Activated CD4-positive, alpha-beta T cell treated with anti-CD3 and anti-CD28 coated beads, Interleukin-2, amount 10 ng/mL, durations not matched to agents 7 days and 5 days (primary cell): ENCODE measurements around the gene TUBA3E. TPM values are rescaled to one million over a fixed set of nuclear protein-coding genes. Genes with fewer than 3 reads are reported as not detected.
"Not testable (repeated sequence)": the region's sequence is repeated elsewhere in the genome, so short reads cannot be mapped to it uniquely, and the experiment has no call there.

Source experiments
- CTCF ChIA-PET: fragments of 350-600 bp; sonication (Branson Sonifier 250); formaldehyde crosslinking; loops from one replicate; lab custom pipeline; 2021; ENCODE audit warnings: antibody characterized with exemption; lab: Charles Lee
- POLR2A ChIA-PET: fragments of 350-600 bp; sonication (Branson Sonifier 250); formaldehyde crosslinking; loops from one replicate; lab custom pipeline; 2021; ENCODE audit warnings: antibody characterized with exemption; lab: Charles Lee
- DNase-seq: peaks from one replicate; pipeline ENCODE4 v3.0.0-alpha.2; 2020
- H3K27ac Mint-ChIP-seq: one replicate; pipeline ENCODE4 v1.8.0; 2021; ENCODE audit warnings: mild to moderate bottlenecking, moderate library complexity, mixed read lengths
- H3K27me3 Mint-ChIP-seq: one replicate; pipeline ENCODE4 v1.8.0; 2021; ENCODE audit warnings: mixed read lengths
- H3K36me3 Mint-ChIP-seq: one replicate; pipeline ENCODE4 v1.8.0; 2021; ENCODE audit warnings: low read depth, mixed read lengths
- H3K4me1 Mint-ChIP-seq: one replicate; pipeline ENCODE4 v1.8.0; 2021; ENCODE audit warnings: mixed read lengths
- H3K4me3 Mint-ChIP-seq: one replicate; pipeline ENCODE4 v1.8.0; 2021; ENCODE audit warnings: mild to moderate bottlenecking, moderate library complexity, mixed read lengths
- H3K9me3 Mint-ChIP-seq: one replicate; pipeline ENCODE4 v1.8.0; 2021; ENCODE audit warnings: mixed read lengths
- total RNA-seq, 2 experiments: library from RNA; stranded (reverse); gene quantifications; one replicate each; pipeline ENCODE4 v1.2.3, GENCODE V29; 2021

The TUBA3E gene
- total RNA-seq, 2 experiments from 2014 or later, result not detected

DNA sequence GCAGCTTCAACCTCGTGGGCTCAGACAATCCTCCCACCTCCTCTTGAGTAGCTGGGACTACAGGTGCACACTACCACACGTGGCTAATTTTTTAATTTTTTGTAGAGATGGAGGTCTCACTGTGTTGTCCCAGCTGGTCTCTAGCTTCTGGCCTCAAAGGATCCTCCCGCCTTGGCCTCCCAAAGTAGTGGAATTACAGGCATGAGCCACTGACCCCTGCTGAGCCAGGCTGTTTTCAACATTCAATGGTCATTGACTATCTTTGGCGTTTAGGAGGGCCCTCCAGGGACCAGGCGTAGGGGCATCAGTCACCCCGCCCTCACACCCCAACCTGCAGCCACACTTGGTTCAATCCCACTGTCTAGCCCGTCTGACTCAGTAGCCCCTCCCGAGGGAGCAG lies 11.0 kb downstream of the TUBA3E start:
- ChIA-PET CTCF (interaction anchor here (1.3 kb wide), 1 partner anchor 145 kb away, joined by 4 read pairs; no protein-coding TSS in a partner anchor), POLR2A (no interaction called here)
- no peaks in the 10 kb centered on the region for H3K27me3 Mint-ChIP-seq
- H3K27ac Mint-ChIP-seq, result peak overlapping the region; percentile 19
- no peaks in the 10 kb centered on the region for H3K9me3 Mint-ChIP-seq
- H3K4me1 Mint-ChIP-seq, result peaks cover 18% of the 10 kb centered on the region
- no peak overlapping the region for H3K4me3 Mint-ChIP-seq
- H3K36me3 Mint-ChIP-seq, result peaks cover 10% of the 10 kb centered on the region
- DNase-seq, result no peak

DNA sequence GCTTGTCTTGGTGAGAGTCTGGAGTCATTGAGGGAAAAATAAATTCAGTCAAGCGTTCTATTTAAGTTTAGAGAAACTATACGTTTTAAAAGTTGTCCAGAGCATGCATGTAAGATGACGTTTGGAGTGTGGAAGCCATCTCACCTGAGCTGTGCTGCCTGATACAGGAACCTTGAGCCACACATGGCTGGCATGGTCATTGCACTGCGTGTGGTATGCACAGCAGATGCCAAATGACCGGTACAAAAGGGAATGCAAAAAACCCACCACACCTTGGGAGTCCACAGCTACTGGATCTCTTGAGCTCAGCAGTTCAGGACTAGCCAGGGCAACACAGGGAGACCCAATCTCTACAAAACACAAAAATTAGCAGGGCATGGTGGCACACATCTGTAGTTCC lies 11.8 kb downstream of the TUBA3E start:
- CTCF ChIA-PET, result no interaction called here
- POLR2A ChIA-PET, result no interaction called here
- Mint-ChIP-seq H3K9me3 (no peaks in the 10 kb centered on the region), H3K4me3 (no peak overlapping the region), H3K27me3 (no peaks in the 10 kb centered on the region), H3K27ac (no peak overlapping the region), H3K36me3 (peaks cover 8% of the 10 kb centered on the region), H3K4me1 (peaks cover 17% of the 10 kb centered on the region)
- DNase-seq, result no peak

DNA sequence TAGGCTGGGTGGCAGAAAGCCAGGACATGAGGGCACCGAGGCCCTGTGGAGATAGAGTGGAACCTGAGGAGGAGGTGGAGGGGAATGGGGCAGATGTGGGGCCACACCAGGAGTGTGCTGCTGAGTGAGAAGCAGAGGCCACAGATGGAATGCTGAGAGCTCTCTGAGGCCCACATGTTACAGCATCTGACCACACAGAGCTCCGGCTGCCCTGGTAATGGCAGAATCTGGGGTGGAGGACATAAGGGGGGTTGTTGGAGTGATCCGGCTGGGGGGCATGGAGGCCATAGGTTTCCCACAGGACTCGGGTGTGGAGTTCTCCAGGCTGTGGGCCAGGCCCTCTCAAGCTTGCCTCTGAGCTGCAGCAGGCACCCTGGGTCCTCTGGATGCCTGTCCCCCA lies 12.3 kb downstream of the TUBA3E start:
- Mint-ChIP-seq H3K4me1 (peaks cover 16% of the 10 kb centered on the region), H3K9me3 (no peaks in the 10 kb centered on the region), H3K36me3 (peaks cover 8% of the 10 kb centered on the region), H3K4me3 (no peak overlapping the region), H3K27me3 (no peaks in the 10 kb centered on the region), H3K27ac (peak overlapping the region; percentile 54)
- POLR2A ChIA-PET, result no interaction called here
- DNase-seq, result no peak
- CTCF ChIA-PET, result no interaction called here

DNA sequence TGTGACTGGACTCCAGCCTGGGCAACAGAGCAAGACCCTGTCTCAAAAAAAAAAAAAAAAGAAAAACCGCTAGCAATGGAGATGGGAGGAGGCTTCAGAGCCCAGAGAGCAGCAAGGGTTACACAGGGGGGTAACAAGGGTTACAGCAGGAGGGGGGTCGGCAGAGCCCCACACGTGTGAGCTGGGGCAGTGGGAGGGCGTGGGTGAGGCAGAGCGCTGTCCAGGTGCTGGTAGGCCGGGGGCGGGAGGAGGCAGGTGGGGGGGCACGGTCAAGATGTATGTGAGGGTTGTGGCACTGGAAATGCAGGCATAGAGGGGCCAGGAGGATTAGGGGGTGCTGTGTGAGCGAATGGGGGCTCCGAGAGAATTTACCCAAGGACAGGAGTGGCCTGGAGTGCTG lies 12.8 kb downstream of the TUBA3E start:
- ChIA-PET CTCF (interaction anchor here (0.6 kb wide), 1 partner anchor 32 kb away, joined by 3 read pairs; no protein-coding TSS in a partner anchor), POLR2A (no interaction called here)
- Mint-ChIP-seq H3K36me3 (peaks cover 10% of the 10 kb centered on the region), H3K4me1 (peaks cover 16% of the 10 kb centered on the region), H3K27me3 (no peaks in the 10 kb centered on the region), H3K27ac (peak overlapping the region; percentile 80), H3K4me3 (no peak overlapping the region), H3K9me3 (no peaks in the 10 kb centered on the region)
- DNase-seq, result no peak

DNA sequence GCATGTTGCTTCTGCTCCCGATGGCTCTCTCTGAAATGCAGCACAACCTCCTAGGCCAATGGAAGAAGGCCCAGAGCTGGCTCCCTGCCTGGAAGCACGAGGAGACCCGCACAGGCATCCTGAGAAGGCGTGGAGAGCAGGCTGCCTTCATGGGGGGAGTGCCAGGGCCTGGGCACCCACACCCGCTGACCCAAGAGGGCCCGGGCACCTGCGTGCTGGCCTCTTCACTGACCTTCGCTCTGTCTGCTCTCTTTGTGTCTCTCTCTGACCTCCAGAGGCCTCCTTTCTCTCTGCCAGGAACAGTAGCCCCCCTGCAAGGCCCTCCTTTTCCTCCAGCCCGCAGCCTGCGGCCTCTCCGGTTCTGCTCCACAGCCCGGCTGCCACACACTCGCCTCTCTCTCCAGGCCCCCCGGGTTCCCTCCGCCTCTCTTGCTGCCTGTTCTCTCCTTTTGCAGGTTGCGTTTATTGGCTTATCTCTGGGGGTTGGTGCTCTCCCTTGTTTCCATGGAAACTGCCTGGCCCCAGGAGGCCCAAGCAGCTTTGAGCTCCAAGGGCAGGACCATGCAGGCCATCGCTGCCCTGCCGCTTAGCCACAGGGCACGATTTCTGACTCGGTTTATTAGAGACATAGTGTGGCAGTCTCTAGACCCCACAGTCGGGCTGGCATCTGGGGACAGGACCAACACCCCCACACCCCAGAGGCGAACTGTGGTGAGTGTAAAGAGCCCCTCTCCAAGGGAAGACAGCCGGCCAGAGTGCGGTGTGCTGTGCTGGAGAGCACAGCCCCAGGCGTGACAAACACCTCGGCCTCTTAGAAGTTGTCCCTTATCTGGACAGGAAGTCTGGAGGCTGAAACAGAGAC lies 14.5 kb downstream of the TUBA3E start:
- ChIA-PET CTCF (interaction anchor here (1.5 kb wide), 1 partner anchor 148 kb away, joined by 4 read pairs; no protein-coding TSS in a partner anchor), POLR2A (no interaction called here)

DNA sequence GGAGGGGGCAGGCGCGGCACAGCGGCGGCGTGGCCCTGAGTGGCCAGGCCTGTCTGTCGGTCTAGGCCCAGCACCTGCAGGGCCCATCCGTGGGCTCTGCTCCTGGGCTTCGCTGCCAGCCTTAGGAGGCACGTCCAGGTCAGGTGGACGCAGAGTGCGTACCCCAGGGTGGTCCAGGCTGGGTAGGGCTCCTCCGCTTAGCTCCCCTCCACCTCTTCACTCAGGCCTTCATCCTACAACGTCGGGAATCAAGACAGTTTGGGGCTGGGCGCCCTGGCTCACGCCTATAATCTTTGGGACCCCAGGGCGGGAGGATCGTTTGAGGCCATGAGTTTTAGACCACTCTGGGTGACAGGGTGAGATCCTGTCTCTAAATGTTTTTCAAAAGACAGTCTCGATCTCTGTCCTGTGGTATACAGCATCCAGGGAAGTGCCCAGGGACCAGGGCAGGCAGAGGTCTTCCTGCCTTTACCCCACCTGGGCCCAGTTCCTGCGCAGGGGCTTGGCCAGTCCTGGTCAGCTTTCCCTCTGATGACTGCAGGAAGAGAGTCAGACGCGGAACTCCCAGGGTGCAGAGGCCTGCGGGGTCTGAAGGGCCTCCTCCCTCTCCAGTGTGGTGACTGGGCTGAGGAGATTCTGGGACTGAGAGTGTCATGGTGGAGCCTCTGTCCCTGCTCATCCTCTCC lies 15.3 kb downstream of the TUBA3E start:
- H3K9me3 Mint-ChIP-seq, POLR2A ChIA-PET, H3K27me3 Mint-ChIP-seq: not testable (repeated sequence)
- Mint-ChIP-seq H3K27ac (peak overlapping the region; percentile 87), H3K4me1 (peaks cover 24% of the 10 kb centered on the region), H3K36me3 (peaks cover 10% of the 10 kb centered on the region), H3K4me3 (peak overlapping the region; percentile 75)
- CTCF ChIA-PET, result interaction anchor here (0.6 to 2.4 kb wide), 4 partner anchors 14 to 160 kb away, joined by 3 to 27 read pairs (median 7); partner anchors contain the start of gene IMP4
- DNase-seq, result peak; percentile 12

More for the DNA sequence above, 14.5 kb downstream of the TUBA3E start:
- no peak for DNase-seq
- peaks cover 20% of the 10 kb centered on the region for H3K4me1 Mint-ChIP-seq
- peak overlapping the region; percentile 75 for H3K4me3 Mint-ChIP-seq
- peaks cover 10% of the 10 kb centered on the region for H3K36me3 Mint-ChIP-seq
- no peaks in the 10 kb centered on the region for H3K27me3 Mint-ChIP-seq
- H3K27ac Mint-ChIP-seq, result peak overlapping the region; percentile 87
- no peaks in the 10 kb centered on the region for H3K9me3 Mint-ChIP-seq

DNA sequence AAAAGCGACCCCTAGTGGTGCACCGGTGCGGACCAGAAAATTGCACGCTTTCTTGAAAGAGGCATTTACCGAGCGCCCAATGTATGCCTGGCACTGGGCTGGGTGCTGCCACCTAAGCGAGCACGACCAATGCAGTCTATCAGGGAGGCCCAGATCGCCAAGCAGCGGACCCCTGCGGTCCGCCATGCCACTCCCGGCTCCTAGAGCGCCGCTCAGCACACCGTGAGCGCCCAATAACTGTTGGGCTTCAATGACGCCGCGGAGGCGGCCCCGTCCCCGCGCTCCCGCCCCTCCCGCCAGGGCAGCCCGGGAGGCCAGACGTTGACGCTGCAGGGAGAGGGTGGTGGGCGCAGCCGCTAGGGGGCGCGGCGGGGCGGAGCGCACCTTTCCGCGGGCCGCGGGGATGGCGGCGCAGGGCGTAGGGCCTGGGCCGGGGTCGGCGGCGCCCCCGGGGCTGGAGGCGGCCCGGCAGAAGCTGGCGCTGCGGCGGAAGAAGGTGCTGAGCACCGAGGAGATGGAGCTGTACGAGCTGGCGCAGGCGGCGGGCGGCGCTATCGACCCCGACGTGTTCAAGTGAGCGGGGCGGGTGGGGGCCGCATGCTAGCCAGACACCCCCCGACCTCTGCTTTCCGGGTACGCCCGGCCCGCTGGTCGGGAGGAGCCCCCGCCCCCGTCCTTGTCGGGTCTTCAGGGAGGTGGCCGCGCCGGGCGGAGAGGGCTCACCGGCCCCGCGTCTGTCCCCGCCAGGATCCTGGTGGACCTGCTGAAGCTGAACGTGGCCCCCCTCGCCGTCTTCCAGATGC lies 16.2 kb downstream of the TUBA3E start, which contains the start of gene MZT2B:
Gene MZT2B (plus strand): TSS at position 383 of the 803 bp plus-strand sequence. CDS start 21 bp downstream, at position 404.
- peak; percentile 91 for DNase-seq
- peaks cover 28% of the 10 kb centered on the region for H3K4me1 Mint-ChIP-seq
- H3K9me3 Mint-ChIP-seq, H3K27me3 Mint-ChIP-seq: not testable (repeated sequence)
- ChIA-PET CTCF (interaction anchor here (0.6 to 2.4 kb wide), 7 partner anchors 13 to 195 kb away, joined by 3 to 27 read pairs (median 3); partner anchors contain the start of gene IMP4), POLR2A (interaction anchor here (0.8 kb wide), 1 partner anchor 195 kb away, joined by 3 read pairs; no protein-coding TSS in a partner anchor)
- peak within 1 kb of the TSS; percentile 99 for H3K27ac Mint-ChIP-seq
- H3K4me3 Mint-ChIP-seq, result peak within 1 kb of the TSS; percentile 91
- peaks cover 10% of the 10 kb centered on the region for H3K36me3 Mint-ChIP-seq

DNA sequence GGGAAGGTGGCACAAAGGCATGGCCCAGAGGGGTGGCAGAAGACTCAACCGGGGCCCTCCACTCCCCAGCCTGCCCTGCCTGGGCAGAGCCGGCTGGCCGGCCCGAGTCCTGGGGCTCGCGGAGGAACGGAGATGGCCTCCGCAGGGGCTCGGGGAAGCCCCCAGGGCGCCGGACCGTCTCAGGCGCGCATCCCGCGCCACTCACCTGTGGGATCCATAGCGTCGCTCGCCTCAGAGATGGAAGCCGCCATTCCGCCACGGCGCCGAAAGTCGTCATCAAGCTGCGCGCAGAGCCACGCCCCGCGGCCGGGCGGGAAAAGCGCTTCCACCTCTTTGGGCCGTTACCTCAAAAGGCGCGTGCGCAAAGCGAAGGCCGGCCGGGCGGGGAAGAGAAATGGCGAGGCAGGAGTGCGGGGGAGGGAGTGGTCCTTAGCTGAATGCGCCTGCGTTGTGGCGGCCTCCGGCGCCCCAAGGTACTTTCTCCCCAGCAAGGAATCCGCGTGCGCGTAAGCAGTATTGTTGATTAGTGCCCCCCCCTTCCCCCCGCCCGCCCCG lies 16.8 kb downstream of the TUBA3E start, which contains the start of gene SMPD4:
Gene SMPD4 (minus strand): TSS at position 278 of the 555 bp plus-strand sequence. CDS start 5,010 bp downstream, outside the sequence.
- Mint-ChIP-seq H3K27ac (peak within 1 kb of the TSS; percentile 99), H3K4me1 (peaks cover 28% of the 10 kb centered on the region), H3K4me3 (peak within 1 kb of the TSS; percentile 91), H3K36me3 (peaks cover 9% of the 10 kb centered on the region), H3K9me3 (no peaks in the 10 kb centered on the region), H3K27me3 (no peaks in the 10 kb centered on the region)
- ChIA-PET CTCF (interaction anchor here (0.7 to 2.4 kb wide), 7 partner anchors 12 to 196 kb away, joined by 3 to 27 read pairs (median 3); partner anchors contain the start of gene IMP4), POLR2A (interaction anchor here (0.8 kb wide), 1 partner anchor 195 kb away, joined by 3 read pairs; no protein-coding TSS in a partner anchor)
- DNase-seq, result peak; percentile 96

DNA sequence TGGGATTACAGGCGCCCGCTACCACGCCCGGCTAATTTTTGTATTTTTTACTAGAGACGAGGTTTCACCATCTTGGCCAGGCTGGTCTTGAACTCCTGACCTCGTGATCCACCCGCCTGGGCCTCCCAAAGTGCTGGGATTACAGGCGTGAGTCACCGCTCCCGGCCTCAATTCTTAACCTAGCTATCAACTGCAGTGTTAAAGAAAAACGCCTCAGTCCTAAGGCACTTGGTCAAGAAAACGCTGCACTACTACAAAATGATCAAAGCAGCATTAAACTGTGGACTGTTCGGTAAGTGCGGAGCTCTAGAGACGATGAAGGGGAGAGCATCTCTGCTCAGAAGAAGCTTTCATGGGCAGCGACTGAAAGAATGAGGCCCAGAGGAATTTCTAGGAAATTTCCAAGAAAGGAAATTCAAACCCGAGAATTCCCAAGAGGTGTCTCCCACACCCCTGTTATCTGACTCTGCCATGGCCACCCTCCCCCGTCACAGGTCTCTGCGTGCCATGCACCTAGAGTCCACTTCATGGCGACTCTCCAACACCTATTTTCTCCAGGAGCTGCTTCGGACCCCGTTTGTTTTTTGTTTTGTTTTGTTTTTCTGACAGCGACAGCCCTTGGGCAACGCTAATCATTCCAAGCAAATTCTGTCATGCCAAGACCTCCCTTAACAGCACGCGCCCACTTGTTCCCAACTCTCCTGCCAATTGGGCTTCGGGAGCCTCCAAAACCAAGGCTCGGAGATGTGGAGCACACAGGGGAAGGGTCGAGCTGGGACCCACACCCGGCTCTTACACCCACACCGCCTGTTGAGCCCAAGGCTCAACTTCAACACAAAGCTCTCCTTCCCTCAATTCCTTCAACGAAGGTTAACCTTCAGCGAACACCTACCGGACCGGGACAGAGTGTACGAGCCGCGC lies 17.6 kb downstream of the TUBA3E start:
- peaks cover 28% of the 10 kb centered on the region for H3K4me1 Mint-ChIP-seq
- peak overlapping the region; percentile 99 for H3K27ac Mint-ChIP-seq
- CTCF ChIA-PET, result interaction anchor here (0.7 to 2.4 kb wide), 7 partner anchors 11 to 196 kb away, joined by 3 to 27 read pairs (median 3); partner anchors contain the start of gene IMP4
- DNase-seq, POLR2A ChIA-PET, H3K9me3 Mint-ChIP-seq, H3K27me3 Mint-ChIP-seq: not testable (repeated sequence)
- peaks cover 12% of the 10 kb centered on the region for H3K36me3 Mint-ChIP-seq
- peak overlapping the region; percentile 91 for H3K4me3 Mint-ChIP-seq

DNA sequence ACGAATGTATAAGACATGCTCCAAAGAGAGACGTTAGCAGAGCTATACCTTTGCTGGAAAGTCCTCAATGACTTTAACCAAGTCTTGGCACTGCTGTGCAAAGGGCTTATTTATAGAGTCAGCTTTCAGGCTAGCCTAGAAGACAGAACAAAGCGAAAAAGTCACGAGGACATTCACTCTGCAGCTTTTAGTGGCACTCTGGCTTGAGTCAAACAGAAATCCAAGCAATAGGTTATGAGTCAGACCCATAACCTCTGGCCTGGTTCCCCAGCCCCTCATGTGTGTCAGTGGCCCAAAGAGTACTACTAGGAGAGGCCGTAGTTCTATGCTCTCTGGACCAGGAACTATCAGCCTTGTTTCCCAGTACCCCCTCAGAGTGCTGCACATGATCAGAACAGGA lies 23.4 kb downstream of the TUBA3E start:
- Mint-ChIP-seq H3K4me1 (peaks cover 15% of the 10 kb centered on the region), H3K36me3 (peaks cover 22% of the 10 kb centered on the region)
- POLR2A ChIA-PET, result interaction anchor here (0.6 kb wide), 1 partner anchor 201 kb away, joined by 3 read pairs; no protein-coding TSS in a partner anchor
- DNase-seq, CTCF ChIA-PET, H3K27me3 Mint-ChIP-seq, H3K27ac Mint-ChIP-seq, H3K4me3 Mint-ChIP-seq, H3K9me3 Mint-ChIP-seq: not testable (repeated sequence)

DNA sequence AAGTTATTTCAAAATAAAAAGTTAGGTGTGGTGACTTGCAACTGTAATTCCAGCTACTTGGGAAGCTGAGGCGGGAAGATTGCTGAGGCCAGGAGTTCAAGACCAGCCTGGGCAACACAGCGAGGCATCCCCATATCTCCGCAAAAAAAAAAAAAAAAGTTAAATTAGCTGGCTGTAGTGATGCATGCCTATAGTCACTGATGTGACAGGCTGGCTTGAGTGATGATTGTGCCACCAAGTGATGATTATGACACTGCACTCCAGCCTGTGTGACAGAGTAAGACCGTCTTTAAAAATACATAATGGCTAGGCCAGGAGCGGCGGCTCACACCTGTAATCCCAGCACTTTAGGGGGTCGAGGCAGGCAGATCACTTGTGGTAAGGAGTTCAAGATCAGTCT lies 28.3 kb downstream of the TUBA3E start:
- Mint-ChIP-seq H3K36me3 (peaks cover 39% of the 10 kb centered on the region), H3K4me1 (peaks cover 16% of the 10 kb centered on the region), H3K27me3 (no peaks in the 10 kb centered on the region), H3K9me3 (no peaks in the 10 kb centered on the region), H3K27ac (peak overlapping the region; percentile 31), H3K4me3 (no peak overlapping the region)
- CTCF ChIA-PET, result interaction anchor here (1.2 to 5.5 kb wide), 3 partner anchors 10 to 14 kb away, joined by 3 to 27 read pairs (median 4); partner anchors contain the start of genes MZT2B and SMPD4
- POLR2A ChIA-PET, result interaction anchor here (1.1 kb wide), 1 partner anchor 171 kb away, joined by 3 read pairs; no protein-coding TSS in a partner anchor
- no peak for DNase-seq
